Endometrial microvascular endothelial cells (primary cell): Measurements from ENCODE around the gene GGA3. TPM values are rescaled to one million over a fixed set of nuclear protein-coding genes. Genes with fewer than 3 reads are reported as not detected.

Experiments
- in situ Hi-C: cut with HindIII; loops from 2 replicates; pipeline ENCODE4 v1.10.0; 2017; ENCODE audit warnings: low sequenced_read_pairs, low pct_unique_long_range_greater_than_20kb; ENCODE audit errors: inconsistent ontology term
- total RNA-seq: library from RNA; depleted of rRNA; stranded (reverse); fragments of >200 nt; gene quantifications from one replicate; pipeline ENCODE4 v1.2.3, GENCODE V29; 2015; ENCODE audit errors: inconsistent ontology term

The GGA3 gene
- total RNA-seq, 1 donor from 2014 or later, result 31.9 TPM

DNA sequence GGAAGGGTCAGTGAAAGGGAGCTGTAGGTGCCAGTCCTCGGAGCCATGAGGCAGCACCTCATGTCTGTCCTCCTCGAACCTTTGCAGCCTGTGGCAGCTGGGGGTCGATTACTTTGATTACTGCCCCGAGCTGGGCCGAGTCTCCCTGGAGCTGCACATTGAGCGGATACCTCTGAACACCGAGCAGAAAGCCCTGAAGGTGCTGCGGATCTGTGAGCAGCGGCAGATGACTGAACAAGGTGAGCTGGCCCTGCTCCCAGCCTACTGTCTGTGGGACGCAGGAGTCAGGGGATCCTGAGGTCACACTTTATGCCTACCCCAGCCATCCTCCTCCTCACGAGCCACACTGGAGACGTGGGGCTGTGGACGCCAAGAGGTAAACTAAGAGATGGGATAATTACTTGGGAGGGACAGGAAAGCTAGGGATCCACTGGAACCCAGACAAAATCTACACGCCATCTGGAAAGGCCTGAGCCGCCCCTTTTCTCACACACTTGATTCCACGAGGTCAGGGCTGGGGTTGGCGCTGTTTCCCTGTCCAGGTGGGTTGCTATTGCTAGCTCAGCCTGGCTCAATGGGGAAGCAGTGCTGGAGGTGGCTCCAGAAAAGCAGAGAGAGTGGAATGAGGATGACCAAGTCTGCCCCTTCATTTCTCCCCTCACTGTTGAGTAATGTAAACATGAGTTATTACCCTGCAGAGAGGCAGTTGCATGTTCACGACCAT lies 29.5 kb downstream of the GGA3 start:
- in situ Hi-C loops, result no loop called here

DNA sequence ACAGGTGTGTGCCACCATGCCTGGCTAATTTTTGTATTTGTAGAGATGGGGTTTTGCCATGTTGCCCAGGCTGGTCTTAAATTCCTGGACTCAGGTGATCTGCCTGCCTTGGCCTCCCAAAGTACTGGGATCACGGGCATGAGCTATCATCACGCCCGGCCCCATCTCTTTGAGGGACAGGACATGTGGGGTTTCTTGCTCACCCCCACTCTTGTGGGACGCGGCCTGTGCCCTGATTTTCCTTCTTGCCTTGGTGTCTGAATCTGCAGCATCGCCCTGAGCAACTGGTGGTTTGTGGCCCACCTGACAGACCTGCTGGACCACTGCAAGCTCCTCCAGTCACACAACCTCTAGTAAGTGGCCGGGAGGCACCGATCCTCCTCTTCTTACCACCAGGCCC lies 30.3 kb downstream of the GGA3 start:
- in situ Hi-C loops, result no loop called here

GRCh38 chr17:75228847-75229246 lies 32.6 kb downstream of the GGA3 start:
- in situ Hi-C loops, result no loop called here

DNA sequence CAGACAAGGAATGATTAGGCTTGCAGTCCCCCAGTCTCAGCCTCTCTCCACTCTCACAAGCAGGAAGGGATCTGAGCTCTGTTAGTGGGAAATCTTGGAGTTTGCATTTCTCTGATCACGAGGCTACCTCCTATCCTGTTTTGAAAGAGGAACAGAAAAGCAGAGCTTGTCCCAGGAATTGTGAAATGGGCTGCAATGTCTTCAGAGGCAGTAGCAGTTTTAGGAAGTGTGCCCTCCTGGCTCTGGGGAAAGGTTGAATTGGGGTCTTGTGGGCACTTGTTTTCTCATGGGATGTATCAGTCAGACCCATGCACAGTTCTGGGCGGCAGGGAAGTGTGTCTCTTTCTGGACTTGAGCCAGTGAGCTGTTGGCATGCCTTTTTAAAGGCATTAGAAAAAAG lies 33.1 kb downstream of the GGA3 start:
- in situ Hi-C loops, result no loop called here

- in situ Hi-C loops, result no loop called here
These were observed 33.7 kb downstream of the GGA3 start for GRCh38 chr17:75227729-75228128.

- in situ Hi-C loops, result no loop called here
These were observed 36.4 kb downstream of the GGA3 start for GRCh38 chr17:75225016-75225415.

- in situ Hi-C loops, result loop anchor here (25.0 kb wide), 1 partner anchor 158 kb away; no protein-coding TSS in a partner anchor
These were observed 41.6 kb downstream of the GGA3 start for GRCh38 chr17:75219815-75220214.

DNA sequence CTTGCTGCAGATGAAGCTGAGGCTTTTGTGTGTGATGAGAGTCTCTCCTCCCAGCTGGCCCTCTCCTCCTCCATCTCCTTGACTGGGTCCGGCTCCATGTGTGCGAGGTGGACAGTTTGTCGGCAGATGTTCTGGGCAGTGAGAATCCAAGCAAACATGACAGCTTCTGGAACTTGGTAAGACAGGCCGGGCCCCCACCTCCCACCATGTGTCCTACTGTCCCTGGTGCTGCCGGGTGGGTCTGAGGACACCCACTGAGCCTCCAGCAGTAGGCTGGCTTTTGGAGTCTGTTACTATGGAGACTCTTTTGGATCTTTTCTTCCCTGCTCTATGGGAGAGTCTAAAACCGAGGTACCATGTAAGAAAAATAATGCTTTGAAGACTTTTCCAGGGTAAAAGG lies 43.3 kb downstream of the GGA3 start:
- in situ Hi-C loops, result loop anchor here (25.0 kb wide), 1 partner anchor 156 kb away; no protein-coding TSS in a partner anchor

GRCh38 chr17:75209061-75209460 lies 52.3 kb downstream of the GGA3 start:
- in situ Hi-C loops, result loop anchor here (25.0 kb wide), 1 partner anchor 147 kb away; no protein-coding TSS in a partner anchor

DNA sequence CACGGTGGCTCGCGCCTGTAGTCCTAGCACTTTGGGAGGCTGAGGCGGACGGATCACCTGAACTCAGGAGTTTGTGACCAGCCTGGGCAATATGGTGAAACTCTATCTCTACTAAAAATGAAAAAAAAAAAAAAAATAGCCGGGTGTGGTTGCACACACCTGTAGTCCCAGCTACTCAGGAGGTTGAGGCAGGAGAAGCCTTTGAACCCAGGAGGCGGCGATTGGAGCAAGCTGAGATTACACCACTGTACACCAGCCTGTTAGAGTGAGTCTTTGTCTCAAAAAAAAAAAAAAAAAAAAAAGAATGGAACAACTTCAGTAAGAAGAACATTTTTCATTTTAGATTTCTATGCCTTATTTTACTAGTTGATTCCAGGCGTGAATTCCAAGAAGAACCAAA lies 53.2 kb downstream of the GGA3 start:
- in situ Hi-C loops, result loop anchor here (25.0 kb wide), 1 partner anchor 146 kb away; no protein-coding TSS in a partner anchor

GRCh38 chr17:75207760-75208159 lies 53.6 kb downstream of the GGA3 start:
- in situ Hi-C loops, result loop anchor here (25.0 kb wide), 1 partner anchor 145 kb away; no protein-coding TSS in a partner anchor

- in situ Hi-C loops, result loop anchor here (25.0 kb wide), 1 partner anchor 145 kb away; no protein-coding TSS in a partner anchor
These were observed 54.4 kb downstream of the GGA3 start for GRCh38 chr17:75207050-75207407.

GRCh38 chr17:75205793-75206163 lies 55.6 kb downstream of the GGA3 start:
- in situ Hi-C loops, result loop anchor here (25.0 kb wide), 1 partner anchor 143 kb away; no protein-coding TSS in a partner anchor

DNA sequence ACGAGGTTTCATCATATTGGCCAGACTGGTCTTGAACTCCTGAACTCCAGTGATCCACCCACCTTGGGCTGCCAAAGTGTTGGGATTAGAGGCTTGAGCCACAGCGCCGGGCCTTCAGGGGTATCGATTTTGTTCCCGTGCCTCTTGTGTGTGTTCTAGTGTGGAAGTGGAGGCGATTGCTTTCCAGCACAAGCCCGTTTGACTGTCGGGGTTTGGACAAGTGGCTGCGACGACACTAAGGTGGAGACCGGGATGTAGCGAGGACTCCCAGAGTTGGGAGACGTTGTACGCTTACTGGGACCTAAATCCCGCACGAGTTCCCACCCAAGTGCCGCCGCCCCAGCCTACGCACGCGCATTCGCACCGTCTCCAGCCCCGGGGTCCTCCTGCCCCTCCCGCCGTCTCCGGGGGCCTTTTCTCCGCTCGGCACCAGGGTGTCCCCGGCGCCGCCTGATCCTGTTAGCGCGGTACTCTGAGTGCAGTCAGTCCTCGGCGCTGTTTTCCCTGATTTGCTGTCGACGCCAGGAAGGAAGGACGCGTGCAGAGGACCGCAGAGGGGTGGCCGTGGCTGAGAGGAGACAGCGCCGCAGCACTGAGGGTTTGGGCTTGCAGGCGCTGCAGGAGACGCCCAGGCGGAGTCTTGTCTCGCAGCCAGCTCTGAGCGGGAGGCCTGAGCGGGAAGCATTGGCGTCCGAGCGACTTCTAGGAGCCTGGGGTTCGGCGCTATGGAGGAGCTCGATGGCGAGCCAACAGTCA lies 56.2 kb downstream of the GGA3 start, which contains the start of gene NUP85:
NUP85 (plus strand) TSS at position 643 of the 756 bp plus-strand sequence; CDS start at position 726, 83 bp downstream.
- in situ Hi-C loops, result loop anchor here (25.0 kb wide), 1 partner anchor 143 kb away; no protein-coding TSS in a partner anchor

- in situ Hi-C loops, result loop anchor here (25.0 kb wide), 1 partner anchor 138 kb away; no protein-coding TSS in a partner anchor
These were observed 61.4 kb downstream of the GGA3 start for GRCh38 chr17:75199886-75200618.

DNA sequence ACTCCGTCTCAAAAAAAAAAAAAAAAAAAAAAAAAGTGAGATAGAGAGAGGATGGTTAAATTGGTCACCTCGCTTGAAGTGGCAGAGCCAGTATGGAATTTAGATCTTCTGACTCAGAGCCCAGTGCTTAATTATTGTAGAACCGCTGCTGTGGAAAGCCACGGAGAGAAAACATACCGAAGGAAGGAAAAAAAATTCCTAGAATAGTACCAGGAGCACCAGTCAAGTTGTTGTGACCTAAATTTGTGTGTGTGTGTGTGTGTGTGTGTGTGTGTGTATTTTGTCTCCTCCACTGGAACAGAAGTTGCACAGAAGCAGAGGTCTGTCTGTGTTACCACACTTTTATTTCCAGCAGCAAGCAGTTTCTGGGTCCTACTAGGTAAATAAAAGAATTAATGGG lies 66.5 kb downstream of the GGA3 start:
- in situ Hi-C loops, result no loop called here

GRCh38 chr17:75191584-75191983 lies 69.8 kb downstream of the GGA3 start:
- in situ Hi-C loops, result no loop called here

DNA sequence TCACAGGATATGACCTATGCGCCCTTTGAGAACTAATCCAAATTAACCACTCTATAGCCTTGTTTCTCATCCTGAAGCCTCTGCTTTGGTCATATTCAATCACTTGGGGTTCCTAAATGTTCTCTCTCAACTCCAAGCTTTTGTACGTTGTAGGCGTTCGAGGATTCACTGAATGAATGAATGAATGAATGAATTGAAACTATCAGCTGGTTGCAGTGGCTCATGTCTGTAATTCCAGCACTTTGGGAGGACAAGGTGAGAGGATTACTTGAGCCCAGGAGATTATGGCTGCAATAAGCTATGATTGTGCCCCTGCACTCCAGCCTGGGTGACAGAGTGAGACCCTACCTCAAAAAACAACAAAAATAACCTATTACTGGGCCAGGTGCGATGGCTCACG lies 72.8 kb downstream of the GGA3 start:
- in situ Hi-C loops, result no loop called here
